CD4-positive, CD25-positive, alpha-beta regulatory T cell (primary cell): ENCODE data around the gene SLC25A42. TPM values are rescaled to one million over a fixed set of nuclear protein-coding genes. Genes with fewer than 3 reads are reported as not detected.
"Not testable (repeated sequence)": the region's sequence is repeated elsewhere in the genome, so short reads cannot be mapped to it uniquely, and the experiment has no call there.

Experiments used
- ATAC-seq, 2 donors: fragments of 150-1000 bp; cut with Tn5 transposase; one replicate each; pipeline ENCODE4 v1.10.0; 2021; ENCODE audit warnings: low read depth in 2 of 2, moderate number of reproducible peaks in 2 of 2, moderate library complexity in 1 of 2
- DNase-seq, 3 donors: peaks; one replicate each; pipeline versions ENCODE4 v3.0.0 to v3.0.0-alpha.2; 2012 to 2022; ENCODE audit warnings: mixed read lengths in 1 of 3
- H3K27ac ChIP-seq: one replicate; pipeline ENCODE4 v1.7.0; 2013; ENCODE audit warnings: mild to moderate bottlenecking, low read length; ENCODE audit not compliant: insufficient read depth, poor library complexity, severe bottlenecking
- H3K27me3 ChIP-seq: one replicate; pipeline ENCODE4 v1.7.0; 2013; ENCODE audit warnings: low read length; ENCODE audit not compliant: control insufficient read depth, insufficient read depth
- H3K36me3 ChIP-seq: one replicate; pipeline ENCODE4 v1.7.0; 2013; ENCODE audit warnings: mild to moderate bottlenecking, low read length, moderate library complexity; ENCODE audit not compliant: control insufficient read depth, insufficient read depth
- H3K4me1 ChIP-seq: 2 replicates; pipeline ENCODE4 v1.7.0; 2013; ENCODE audit warnings: mild to moderate bottlenecking, low read length; ENCODE audit not compliant: insufficient read depth, control insufficient read depth, poor library complexity, severe bottlenecking
- H3K4me3 ChIP-seq: one replicate; pipeline ENCODE4 v1.7.0; 2013; ENCODE audit warnings: low read depth, mild to moderate bottlenecking, low read length, moderate library complexity
- H3K9me3 ChIP-seq, 2 experiments: 1 replicate in 1 of 2; 2 replicates in 1 of 2; pipeline ENCODE4 v1.7.0; 2013; ENCODE audit warnings: low read length in 2 of 2, mild to moderate bottlenecking in 1 of 2, moderate library complexity in 1 of 2; ENCODE audit not compliant: control insufficient read depth in 2 of 2
- H3K27ac Mint-ChIP-seq, 3 donors: one replicate each; pipeline ENCODE4 v1.8.0; 2020 to 2022; ENCODE audit warnings: mild to moderate bottlenecking in 3 of 3, mixed read lengths in 3 of 3, moderate library complexity in 2 of 3
- H3K27me3 Mint-ChIP-seq: one replicate; pipeline ENCODE4 v1.8.0; 2022; ENCODE audit warnings: mild to moderate bottlenecking, mixed read lengths
- H3K36me3 Mint-ChIP-seq: one replicate; pipeline ENCODE4 v1.8.0; 2020; ENCODE audit warnings: mixed read lengths
- H3K4me1 Mint-ChIP-seq, 4 donors: one replicate each; pipeline ENCODE4 v1.8.0; 2020 to 2022; ENCODE audit warnings: mixed read lengths in 4 of 4, mild to moderate bottlenecking in 1 of 4
- H3K4me3 Mint-ChIP-seq, 4 donors: one replicate each; pipeline ENCODE4 v1.8.0; 2020 to 2022; ENCODE audit warnings: mild to moderate bottlenecking in 4 of 4, mixed read lengths in 4 of 4, moderate library complexity in 3 of 4
- H3K9me3 Mint-ChIP-seq, 7 donors: one replicate each; pipeline ENCODE4 v1.8.0; 2020 to 2022; ENCODE audit warnings: mixed read lengths in 7 of 7, mild to moderate bottlenecking in 3 of 7, moderate library complexity in 2 of 7
- polyA plus RNA-seq, 4 donors: library from polyadenylated mRNA; unstranded; fragments of 300-500 nt; fragmentation: Illumina TruSeq; gene quantifications; one replicate each; pipeline ENCODE4 v1.2.3, GENCODE V29; 2021
- total RNA-seq: library from RNA; stranded (reverse); gene quantifications from one replicate; pipeline ENCODE4 v1.2.3, GENCODE V29; 2022

SLC25A42 gene
- total RNA-seq, result 32.2 TPM
- 10 to 100 TPM; 10.4 to 24.0 (median 16.2) TPM for polyA plus RNA-seq

- Mint-ChIP-seq H3K4me1 (peaks cover 0 to 36% (median 20%) of the 10 kb centered on the region in 4 donors), H3K27me3 (no peaks in the 10 kb centered on the region), H3K27ac (peak within 1 kb of the TSS; percentile 63 to 95 (median 95)), H3K4me3 (peak within 1 kb of the TSS; percentile 80 to 95 (median 90)), H3K36me3 (peaks cover 7% of the 10 kb centered on the region), H3K9me3 (peaks cover 0 to 1% (median 0%) of the 10 kb centered on the region in 7 donors)
- Histone ChIP-seq H3K4me1 (peaks cover 44% of the 10 kb centered on the region), H3K27ac (peak within 1 kb of the TSS; percentile 72), H3K36me3 (no peaks in the 10 kb centered on the region), H3K27me3 (no peaks in the 10 kb centered on the region), H3K9me3 (no peaks in the 10 kb centered on the region), H3K4me3 (peak within 1 kb of the TSS; percentile 85)
- ATAC-seq (peak; percentile 94 to 95), DNase-seq (peak; percentile 99 to 100 (median 99))
These were observed at the start of gene SLC25A42 for GRCh38 chr19:19063183-19064097. Gene SLC25A42, plus strand, starts transcription at chr19:19063994. Its CDS starts 32,131 bp downstream, at chr19:19096125.

GRCh38 chr19:19021115-19021514 lies 42.7 kb upstream of the SLC25A42 start:
- no peak for DNase-seq
- no peak overlapping the region for H3K4me3 ChIP-seq
- peaks cover 0 to 28% (median 20%) of the 10 kb centered on the region in 4 donors for H3K4me1 Mint-ChIP-seq
- H3K27me3 ChIP-seq, result no peaks in the 10 kb centered on the region
- no peaks in the 10 kb centered on the region for H3K9me3 ChIP-seq
- peak overlapping the region in 1 of 3 donors; percentile 86 for H3K27ac Mint-ChIP-seq
- peaks cover 65% of the 10 kb centered on the region for H3K36me3 ChIP-seq
- H3K4me3 Mint-ChIP-seq, result no peak overlapping the region
- peaks cover 41% of the 10 kb centered on the region for H3K36me3 Mint-ChIP-seq
- H3K4me1 ChIP-seq, result peaks cover 7% of the 10 kb centered on the region
- no peak overlapping the region for H3K27ac ChIP-seq
- ATAC-seq, result no peak
- no peaks in the 10 kb centered on the region for H3K27me3 Mint-ChIP-seq
- H3K9me3 Mint-ChIP-seq, result peaks cover 0 to 1% (median 0%) of the 10 kb centered on the region in 7 donors

- H3K4me1 Mint-ChIP-seq, result peaks cover 0 to 41% (median 23%) of the 10 kb centered on the region in 4 donors
- no peaks in the 10 kb centered on the region for H3K27me3 Mint-ChIP-seq
- H3K4me3 Mint-ChIP-seq, result peak overlapping the region in 2 of 4 donors; percentile 36 to 45
- H3K27ac Mint-ChIP-seq, result peak overlapping the region in 2 of 3 donors; percentile 34 to 86
- H3K27me3 ChIP-seq, result no peaks in the 10 kb centered on the region
- ATAC-seq (no peak), DNase-seq (no peak)
- H3K4me1 ChIP-seq, result peaks cover 7% of the 10 kb centered on the region
- H3K36me3 ChIP-seq, result peaks cover 65% of the 10 kb centered on the region
- peaks cover 43% of the 10 kb centered on the region for H3K36me3 Mint-ChIP-seq
- peaks cover 0 to 1% (median 0%) of the 10 kb centered on the region in 7 donors for H3K9me3 Mint-ChIP-seq
- H3K27ac ChIP-seq, result no peak overlapping the region
- H3K4me3 ChIP-seq, result no peak overlapping the region
- no peaks in the 10 kb centered on the region for H3K9me3 ChIP-seq
These were observed 41.3 kb upstream of the SLC25A42 start for GRCh38 chr19:19022380-19022961.

GRCh38 chr19:19023376-19023775 lies 40.4 kb upstream of the SLC25A42 start:
- H3K36me3 ChIP-seq, result peaks cover 66% of the 10 kb centered on the region
- not testable (repeated sequence) for H3K9me3 Mint-ChIP-seq, H3K27me3 Mint-ChIP-seq, H3K9me3 ChIP-seq, H3K27ac Mint-ChIP-seq, H3K4me1 ChIP-seq, ATAC-seq, H3K4me3 Mint-ChIP-seq, DNase-seq, H3K27ac ChIP-seq, H3K27me3 ChIP-seq, H3K4me3 ChIP-seq
- H3K36me3 Mint-ChIP-seq, result peaks cover 50% of the 10 kb centered on the region
- peaks cover 0 to 46% (median 23%) of the 10 kb centered on the region in 4 donors for H3K4me1 Mint-ChIP-seq

GRCh38 chr19:19025861-19026260 lies 37.9 kb upstream of the SLC25A42 start:
- Histone ChIP-seq H3K4me3 (no peak overlapping the region), H3K9me3 (no peaks in the 10 kb centered on the region), H3K27me3 (no peaks in the 10 kb centered on the region), H3K4me1 (peaks cover 7% of the 10 kb centered on the region), H3K27ac (no peak overlapping the region), H3K36me3 (peaks cover 69% of the 10 kb centered on the region)
- Mint-ChIP-seq H3K4me1 (peaks cover 0 to 51% (median 26%) of the 10 kb centered on the region in 4 donors), H3K36me3 (peaks cover 49% of the 10 kb centered on the region), H3K27me3 (no peaks in the 10 kb centered on the region), H3K4me3 (peak overlapping the region in 1 of 4 donors; percentile 80), H3K27ac (peak overlapping the region in 1 of 3 donors; percentile 85), H3K9me3 (peaks cover 0 to 1% (median 0%) of the 10 kb centered on the region in 7 donors)
- ATAC-seq, result no peak
- DNase-seq, result no peak

- Histone ChIP-seq H3K27ac (no peak overlapping the region), H3K36me3 (peaks cover 68% of the 10 kb centered on the region), H3K9me3 (no peaks in the 10 kb centered on the region), H3K4me3 (no peak overlapping the region), H3K4me1 (peaks cover 7% of the 10 kb centered on the region), H3K27me3 (no peaks in the 10 kb centered on the region)
- Mint-ChIP-seq H3K36me3 (peaks cover 44% of the 10 kb centered on the region), H3K27me3 (no peaks in the 10 kb centered on the region), H3K27ac (peak overlapping the region in 1 of 3 donors; percentile 85), H3K4me1 (peaks cover 0 to 50% (median 28%) of the 10 kb centered on the region in 4 donors), H3K9me3 (no peaks in the 10 kb centered on the region), H3K4me3 (peak overlapping the region in 1 of 4 donors; percentile 80)
- no peak for ATAC-seq
- no peak for DNase-seq
These were observed 37.4 kb upstream of the SLC25A42 start for GRCh38 chr19:19026299-19026971.

- Histone ChIP-seq H3K27ac (no peak overlapping the region), H3K36me3 (peaks cover 66% of the 10 kb centered on the region), H3K27me3 (no peaks in the 10 kb centered on the region), H3K4me3 (no peak overlapping the region), H3K9me3 (no peaks in the 10 kb centered on the region), H3K4me1 (peaks cover 14% of the 10 kb centered on the region)
- no peaks in the 10 kb centered on the region for H3K9me3 Mint-ChIP-seq
- H3K4me3 Mint-ChIP-seq, result peak overlapping the region in 2 of 4 donors; percentile 33 to 80
- DNase-seq, result no peak
- no peaks in the 10 kb centered on the region for H3K27me3 Mint-ChIP-seq
- H3K4me1 Mint-ChIP-seq, result peaks cover 0 to 53% (median 31%) of the 10 kb centered on the region in 4 donors
- no peak for ATAC-seq
- peaks cover 43% of the 10 kb centered on the region for H3K36me3 Mint-ChIP-seq
- H3K27ac Mint-ChIP-seq, result no peak overlapping the region
These were observed 36.6 kb upstream of the SLC25A42 start for GRCh38 chr19:19027228-19027627.
